ENCODE results near the gene FBXO30. TPM values are rescaled to one million over a fixed set of nuclear protein-coding genes. Genes with fewer than 3 reads are reported as not detected.
A peak's percentile ranks its signal among the peaks of the same experiment; 100 is the strongest.

FBXO30 gene
- total and polyA plus RNA-seq, 9 of the 15 experiments (the other 6 are each of a cell fraction or from before 2014, with no cell fraction given): 3.6 to 12.8 (median 7.1) TPM

DNA sequence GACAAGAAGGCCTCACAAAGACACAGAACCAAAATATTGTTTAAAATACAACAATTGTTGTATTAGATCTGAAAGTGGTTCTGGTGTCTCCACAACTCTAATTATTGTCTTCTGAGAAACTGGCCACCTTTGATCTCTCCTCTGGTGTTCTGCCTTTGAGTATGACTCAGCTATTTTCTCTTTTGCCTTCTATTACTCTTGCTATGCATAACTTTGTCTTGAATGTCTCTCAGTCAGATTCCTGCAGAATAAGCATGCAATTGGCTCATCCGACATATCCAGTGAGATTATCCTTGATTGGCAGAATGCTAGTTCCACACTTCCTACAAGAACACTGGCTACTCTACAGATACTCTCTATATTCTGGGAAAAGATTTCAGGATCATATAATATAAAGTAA, 65.0 kb downstream of the FBXO30 start (continued):
- TF ChIP-seq, protein P1, sequence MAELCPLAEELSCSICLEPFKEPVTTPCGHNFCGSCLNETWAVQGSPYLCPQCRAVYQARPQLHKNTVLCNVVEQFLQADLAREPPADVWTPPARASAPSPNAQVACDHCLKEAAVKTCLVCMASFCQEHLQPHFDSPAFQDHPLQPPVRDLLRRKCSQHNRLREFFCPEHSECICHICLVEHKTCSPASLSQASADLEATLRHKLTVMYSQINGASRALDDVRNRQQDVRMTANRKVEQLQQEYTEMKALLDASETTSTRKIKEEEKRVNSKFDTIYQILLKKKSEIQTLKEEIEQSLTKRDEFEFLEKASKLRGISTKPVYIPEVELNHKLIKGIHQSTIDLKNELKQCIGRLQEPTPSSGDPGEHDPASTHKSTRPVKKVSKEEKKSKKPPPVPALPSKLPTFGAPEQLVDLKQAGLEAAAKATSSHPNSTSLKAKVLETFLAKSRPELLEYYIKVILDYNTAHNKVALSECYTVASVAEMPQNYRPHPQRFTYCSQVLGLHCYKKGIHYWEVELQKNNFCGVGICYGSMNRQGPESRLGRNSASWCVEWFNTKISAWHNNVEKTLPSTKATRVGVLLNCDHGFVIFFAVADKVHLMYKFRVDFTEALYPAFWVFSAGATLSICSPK (IDR thresholded peaks at IDR 0.05; ENCODE audit: borderline replicate concordance): no peak
- TF ChIP-seq, protein P2, sequence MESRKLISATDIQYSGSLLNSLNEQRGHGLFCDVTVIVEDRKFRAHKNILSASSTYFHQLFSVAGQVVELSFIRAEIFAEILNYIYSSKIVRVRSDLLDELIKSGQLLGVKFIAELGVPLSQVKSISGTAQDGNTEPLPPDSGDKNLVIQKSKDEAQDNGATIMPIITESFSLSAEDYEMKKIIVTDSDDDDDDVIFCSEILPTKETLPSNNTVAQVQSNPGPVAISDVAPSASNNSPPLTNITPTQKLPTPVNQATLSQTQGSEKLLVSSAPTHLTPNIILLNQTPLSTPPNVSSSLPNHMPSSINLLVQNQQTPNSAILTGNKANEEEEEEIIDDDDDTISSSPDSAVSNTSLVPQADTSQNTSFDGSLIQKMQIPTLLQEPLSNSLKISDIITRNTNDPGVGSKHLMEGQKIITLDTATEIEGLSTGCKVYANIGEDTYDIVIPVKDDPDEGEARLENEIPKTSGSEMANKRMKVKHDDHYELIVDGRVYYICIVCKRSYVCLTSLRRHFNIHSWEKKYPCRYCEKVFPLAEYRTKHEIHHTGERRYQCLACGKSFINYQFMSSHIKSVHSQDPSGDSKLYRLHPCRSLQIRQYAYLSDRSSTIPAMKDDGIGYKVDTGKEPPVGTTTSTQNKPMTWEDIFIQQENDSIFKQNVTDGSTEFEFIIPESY (CRISPR knock-in tag; IDR thresholded peaks at IDR 0.05): no peak
- no peak for TF ChIP-seq TOE1 (IDR thresholded peaks at IDR 0.05; ENCODE audit: borderline replicate concordance)
- TF ChIP-seq TOE1 (CRISPR knock-in tag; IDR thresholded peaks at IDR 0.05; ENCODE audit: borderline replicate concordance, low read depth): no peak
- no peak for TF ChIP-seq HMGN3 (IDR thresholded peaks at IDR 0.05; ENCODE audit: borderline replicate concordance, extremely low read depth, insufficient read length, low read depth, low read length)
- TF ChIP-seq ZNF589 (CRISPR knock-in tag; IDR thresholded peaks at IDR 0.05; ENCODE audit: low read depth): no peak
- no peak for TF ChIP-seq ZC3H4 (CRISPR knock-in tag; IDR thresholded peaks at IDR 0.05; ENCODE audit: borderline replicate concordance)
- no peak for TF ChIP-seq ARID2 (IDR thresholded peaks at IDR 0.05)
- peak; percentile 17 to 63; a peak in 2 of 4 replicates for TF ChIP-seq KDM1A (IDR thresholded peaks at IDR 0.05)
- TF ChIP-seq ZNF3 (CRISPR knock-in tag; IDR thresholded peaks at IDR 0.05): no peak
- TF ChIP-seq CREB1 (IDR thresholded peaks at IDR 0.05): no peak
- no peak for TF ChIP-seq CREB1 (CRISPR knock-in tag; IDR thresholded peaks at IDR 0.05)
- no peak for TF ChIP-seq ZFP30 (CRISPR knock-in tag; IDR thresholded peaks at IDR 0.05; ENCODE audit: borderline replicate concordance)
- no peak for TF ChIP-seq MED1 (CRISPR knock-in tag; IDR thresholded peaks at IDR 0.05; ENCODE audit: borderline replicate concordance)
- TF ChIP-seq, protein P3, sequence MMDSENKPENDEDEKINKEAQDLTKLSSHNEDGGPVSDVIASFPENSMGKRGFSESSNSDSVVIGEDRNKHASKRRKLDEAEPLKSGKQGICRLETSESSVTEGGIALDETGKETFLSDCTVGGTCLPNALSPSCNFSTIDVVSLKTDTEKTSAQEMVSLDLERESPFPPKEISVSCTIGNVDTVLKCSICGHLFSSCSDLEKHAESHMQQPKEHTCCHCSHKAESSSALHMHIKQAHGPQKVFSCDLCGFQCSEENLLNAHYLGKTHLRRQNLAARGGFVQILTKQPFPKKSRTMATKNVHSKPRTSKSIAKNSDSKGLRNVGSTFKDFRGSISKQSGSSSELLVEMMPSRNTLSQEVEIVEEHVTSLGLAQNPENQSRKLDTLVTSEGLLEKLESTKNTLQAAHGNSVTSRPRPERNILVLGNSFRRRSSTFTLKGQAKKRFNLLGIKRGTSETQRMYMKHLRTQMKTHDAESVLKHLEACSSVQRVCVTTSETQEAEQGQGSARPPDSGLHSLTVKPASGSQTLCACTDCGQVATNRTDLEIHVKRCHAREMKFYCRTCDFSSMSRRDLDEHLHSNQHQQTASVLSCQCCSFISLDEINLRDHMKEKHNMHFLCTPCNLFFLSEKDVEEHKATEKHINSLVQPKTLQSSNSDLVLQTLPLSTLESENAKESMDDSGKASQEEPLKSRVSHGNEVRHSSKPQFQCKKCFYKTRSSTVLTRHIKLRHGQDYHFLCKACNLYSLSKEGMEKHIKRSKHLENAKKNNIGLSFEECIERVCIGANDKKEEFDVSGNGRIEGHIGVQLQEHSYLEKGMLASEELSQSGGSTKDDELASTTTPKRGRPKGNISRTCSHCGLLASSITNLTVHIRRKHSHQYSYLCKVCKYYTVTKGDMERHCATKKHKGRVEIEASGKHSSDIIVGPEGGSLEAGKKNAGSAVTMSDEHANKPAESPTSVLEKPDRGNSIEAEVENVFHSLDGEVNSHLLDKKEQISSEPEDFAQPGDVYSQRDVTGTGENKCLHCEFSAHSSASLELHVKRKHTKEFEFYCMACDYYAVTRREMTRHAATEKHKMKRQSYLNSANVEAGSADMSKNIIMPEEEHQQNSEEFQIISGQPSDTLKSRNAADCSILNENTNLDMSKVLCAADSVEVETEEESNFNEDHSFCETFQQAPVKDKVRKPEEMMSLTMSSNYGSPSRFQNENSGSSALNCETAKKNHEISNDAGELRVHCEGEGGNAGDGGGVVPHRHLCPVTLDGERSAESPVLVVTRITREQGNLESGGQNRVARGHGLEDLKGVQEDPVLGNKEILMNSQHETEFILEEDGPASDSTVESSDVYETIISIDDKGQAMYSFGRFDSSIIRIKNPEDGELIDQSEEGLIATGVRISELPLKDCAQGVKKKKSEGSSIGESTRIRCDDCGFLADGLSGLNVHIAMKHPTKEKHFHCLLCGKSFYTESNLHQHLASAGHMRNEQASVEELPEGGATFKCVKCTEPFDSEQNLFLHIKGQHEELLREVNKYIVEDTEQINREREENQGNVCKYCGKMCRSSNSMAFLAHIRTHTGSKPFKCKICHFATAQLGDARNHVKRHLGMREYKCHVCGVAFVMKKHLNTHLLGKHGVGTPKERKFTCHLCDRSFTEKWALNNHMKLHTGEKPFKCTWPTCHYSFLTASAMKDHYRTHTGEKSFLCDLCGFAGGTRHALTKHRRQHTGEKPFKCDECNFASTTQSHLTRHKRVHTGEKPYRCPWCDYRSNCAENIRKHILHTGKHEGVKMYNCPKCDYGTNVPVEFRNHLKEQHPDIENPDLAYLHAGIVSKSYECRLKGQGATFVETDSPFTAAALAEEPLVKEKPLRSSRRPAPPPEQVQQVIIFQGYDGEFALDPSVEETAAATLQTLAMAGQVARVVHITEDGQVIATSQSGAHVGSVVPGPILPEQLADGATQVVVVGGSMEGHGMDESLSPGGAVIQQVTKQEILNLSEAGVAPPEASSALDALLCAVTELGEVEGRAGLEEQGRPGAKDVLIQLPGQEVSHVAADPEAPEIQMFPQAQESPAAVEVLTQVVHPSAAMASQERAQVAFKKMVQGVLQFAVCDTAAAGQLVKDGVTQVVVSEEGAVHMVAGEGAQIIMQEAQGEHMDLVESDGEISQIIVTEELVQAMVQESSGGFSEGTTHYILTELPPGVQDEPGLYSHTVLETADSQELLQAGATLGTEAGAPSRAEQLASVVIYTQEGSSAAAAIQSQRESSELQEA (IDR thresholded peaks at IDR 0.05; ENCODE audit: low read depth): no peak
- TF ChIP-seq, protein P4, sequence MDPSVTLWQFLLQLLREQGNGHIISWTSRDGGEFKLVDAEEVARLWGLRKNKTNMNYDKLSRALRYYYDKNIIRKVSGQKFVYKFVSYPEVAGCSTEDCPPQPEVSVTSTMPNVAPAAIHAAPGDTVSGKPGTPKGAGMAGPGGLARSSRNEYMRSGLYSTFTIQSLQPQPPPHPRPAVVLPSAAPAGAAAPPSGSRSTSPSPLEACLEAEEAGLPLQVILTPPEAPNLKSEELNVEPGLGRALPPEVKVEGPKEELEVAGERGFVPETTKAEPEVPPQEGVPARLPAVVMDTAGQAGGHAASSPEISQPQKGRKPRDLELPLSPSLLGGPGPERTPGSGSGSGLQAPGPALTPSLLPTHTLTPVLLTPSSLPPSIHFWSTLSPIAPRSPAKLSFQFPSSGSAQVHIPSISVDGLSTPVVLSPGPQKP (CRISPR knock-in tag; IDR thresholded peaks at IDR 0.05): no peak

Measured in K562 (cell line).